Anterior cingulate cortex (tissue), 58 donors: ENCODE data around the gene SDK1.

Experiments
- DNase-seq, 58 donors: peaks; one replicate each; lab custom pipeline; 2025; lab: John Stamatoyannopoulos, UW

Gene SDK1

GRCh38 chr7:3327099-3327498 is 26.0 kb downstream of the SDK1 start:
- DNase-seq: no peak

- DNase-seq: no peak
These were observed 26.6 kb downstream of the SDK1 start for GRCh38 chr7:3327655-3328054.

- no peak for DNase-seq
These were observed 31.3 kb downstream of the SDK1 start for GRCh38 chr7:3332308-3332707.

- DNase-seq: no peak
These were observed 32.8 kb downstream of the SDK1 start for GRCh38 chr7:3333861-3334260.

- DNase-seq: no peak
These were observed 35.1 kb downstream of the SDK1 start for GRCh38 chr7:3336042-3336665.

GRCh38 chr7:3338161-3338560 is 37.1 kb downstream of the SDK1 start:
- DNase-seq: no peak

GRCh38 chr7:3345699-3346481 is 44.8 kb downstream of the SDK1 start:
- DNase-seq: no peak

GRCh38 chr7:3349126-3349525 is 48.1 kb downstream of the SDK1 start:
- DNase-seq: no peak

GRCh38 chr7:3356173-3356572 is 55.1 kb downstream of the SDK1 start:
- DNase-seq: no peak

GRCh38 chr7:3358991-3359390 is 57.9 kb downstream of the SDK1 start:
- DNase-seq: peak in 1 of 58 donors; percentile 7

- DNase-seq: no peak
These were observed 66.2 kb downstream of the SDK1 start for GRCh38 chr7:3367261-3367660.

- DNase-seq: no peak
These were observed 69.2 kb downstream of the SDK1 start for GRCh38 chr7:3370068-3370830.

GRCh38 chr7:3370921-3371320 is 69.9 kb downstream of the SDK1 start:
- DNase-seq: no peak

GRCh38 chr7:3371601-3372000 is 70.5 kb downstream of the SDK1 start:
- DNase-seq: no peak

GRCh38 chr7:3374239-3374638 is 73.2 kb downstream of the SDK1 start:
- DNase-seq: no peak

GRCh38 chr7:3378390-3379150 is 77.5 kb downstream of the SDK1 start:
- DNase-seq: no peak

GRCh38 chr7:3380034-3380433 is 79.0 kb downstream of the SDK1 start:
- no peak for DNase-seq

GRCh38 chr7:3380886-3381685 is 80.0 kb downstream of the SDK1 start:
- DNase-seq: no peak

- DNase-seq: no peak
These were observed 85.6 kb downstream of the SDK1 start for GRCh38 chr7:3386423-3387190.
